ENCODE measurements around the gene SLC37A3. TPM values are rescaled to one million over a fixed set of nuclear protein-coding genes. Genes with fewer than 3 reads are reported as not detected.

The SLC37A3 gene
- total and polyA plus RNA-seq, 2 donors (not counting 1 experiment from before 2014, with no cell fraction given), result 9.1 to 20.1 TPM

DNA sequence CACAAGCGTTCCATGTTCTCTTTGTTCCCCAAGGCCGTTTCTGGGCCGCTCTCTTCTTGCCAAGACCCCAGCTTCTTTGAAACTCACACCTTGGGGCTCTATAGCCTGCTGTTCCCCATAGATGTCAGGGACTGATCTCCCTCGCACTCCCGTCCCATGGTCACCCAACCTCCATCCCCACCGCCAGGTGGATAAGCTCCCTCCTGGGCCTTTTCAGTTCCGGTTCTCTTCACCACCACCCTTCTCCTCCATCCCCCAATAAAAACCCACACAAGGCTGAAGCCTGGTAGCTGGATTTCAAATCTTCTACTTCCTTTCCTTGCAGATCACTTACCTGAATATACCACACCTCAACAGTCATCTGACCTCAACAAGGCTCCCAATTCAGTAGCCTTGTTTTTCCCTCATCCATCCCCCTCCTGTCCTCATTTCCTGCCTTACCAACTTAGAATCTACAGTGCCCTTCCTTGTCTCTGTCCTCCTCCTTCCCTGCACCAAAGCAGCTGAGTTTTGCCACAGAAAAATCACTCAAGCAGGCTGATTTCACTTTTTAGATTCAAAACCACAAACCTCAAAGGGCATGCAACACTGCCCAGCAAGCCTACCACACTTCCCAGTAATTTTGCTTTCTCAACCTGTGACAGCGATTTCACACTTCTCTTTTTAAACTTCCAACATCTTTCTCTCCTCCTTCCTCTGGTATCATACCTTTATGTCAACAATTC, 7.7 kb downstream of the SLC37A3 start:
- POLR2A ChIA-PET, result interaction anchor here (0.6 kb wide), 1 partner anchor 964 kb away, joined by 4 read pairs; no protein-coding TSS in a partner anchor
- H3K27me3 Mint-ChIP-seq, result no peaks in the 10 kb centered on the region
- Histone ChIP-seq H3K4me3 (ENCODE audit: control extremely low read depth in 1 of 5, extremely low read depth in 1 of 5, insufficient read depth in 1 of 5, low read depth in 2 of 5, low read length in 4 of 5) (peak overlapping the region in 3 of 5 experiments; percentile 8 to 15 (median 13)), H3K9ac (ENCODE audit: low read length) (no peak overlapping the region), H2AFZ (ENCODE audit: insufficient read depth, low read depth, low read length, poor library complexity, severe bottlenecking) (no peak overlapping the region), H3K4me1 (ENCODE audit: control insufficient read depth in 2 of 2, insufficient read depth in 2 of 2, low read length in 2 of 2) (peaks cover 30 to 33% of the 10 kb centered on the region in 2 donors), H3K9me3 (ENCODE audit: control extremely low read depth in 1 of 3, control insufficient read depth in 2 of 3, insufficient read depth in 1 of 3, low read length in 2 of 3) (no peaks in the 10 kb centered on the region), H3K36me3 (replicated peaks in 1 of 2; ENCODE audit: control extremely low read depth in 1 of 2, control insufficient read depth in 1 of 2, extremely low read depth in 1 of 2, insufficient read depth in 2 of 2, low read length in 1 of 2) (peaks cover 0 to 1% of the 10 kb centered on the region in 2 experiments), H4K20me1 (ENCODE audit: control insufficient read depth, insufficient read depth, low read length, poor library complexity, severe bottlenecking) (peaks cover 69% of the 10 kb centered on the region), H3K27me3 (replicated peaks in 1 of 4; ENCODE audit: control extremely low read depth in 1 of 4, control insufficient read depth in 3 of 4, insufficient read depth in 4 of 4, low read length in 3 of 4) (peaks cover 0 to 4% (median 0%) of the 10 kb centered on the region in 4 experiments), H3K4me2 (replicated peaks; ENCODE audit: low read depth, low read length, poor library complexity, severe bottlenecking) (peak overlapping the region; percentile 62), H3K27ac (ENCODE audit: low read length in 2 of 2) (no peak overlapping the region), H3K79me2 (ENCODE audit: control insufficient read depth, insufficient read depth, low read length) (peaks cover 33% of the 10 kb centered on the region)
- CTCF ChIA-PET, result no interaction called here
- H3K27ac Mint-ChIP-seq, result no peak overlapping the region
- no peaks in the 10 kb centered on the region for H3K9me3 Mint-ChIP-seq (ENCODE audit: insufficient read depth)
- ATAC-seq (ENCODE audit: low read depth) (peak; percentile 87), DNase-seq (peak; percentile 84)
- peaks cover 9% of the 10 kb centered on the region for H3K4me1 Mint-ChIP-seq
- H3K4me3 Mint-ChIP-seq, result no peak overlapping the region
- 31% methylated on average over 8 of the region's 8 CpGs for WGBS (ENCODE audit: insufficient coverage)
- TF ChIP-seq, protein P1, sequence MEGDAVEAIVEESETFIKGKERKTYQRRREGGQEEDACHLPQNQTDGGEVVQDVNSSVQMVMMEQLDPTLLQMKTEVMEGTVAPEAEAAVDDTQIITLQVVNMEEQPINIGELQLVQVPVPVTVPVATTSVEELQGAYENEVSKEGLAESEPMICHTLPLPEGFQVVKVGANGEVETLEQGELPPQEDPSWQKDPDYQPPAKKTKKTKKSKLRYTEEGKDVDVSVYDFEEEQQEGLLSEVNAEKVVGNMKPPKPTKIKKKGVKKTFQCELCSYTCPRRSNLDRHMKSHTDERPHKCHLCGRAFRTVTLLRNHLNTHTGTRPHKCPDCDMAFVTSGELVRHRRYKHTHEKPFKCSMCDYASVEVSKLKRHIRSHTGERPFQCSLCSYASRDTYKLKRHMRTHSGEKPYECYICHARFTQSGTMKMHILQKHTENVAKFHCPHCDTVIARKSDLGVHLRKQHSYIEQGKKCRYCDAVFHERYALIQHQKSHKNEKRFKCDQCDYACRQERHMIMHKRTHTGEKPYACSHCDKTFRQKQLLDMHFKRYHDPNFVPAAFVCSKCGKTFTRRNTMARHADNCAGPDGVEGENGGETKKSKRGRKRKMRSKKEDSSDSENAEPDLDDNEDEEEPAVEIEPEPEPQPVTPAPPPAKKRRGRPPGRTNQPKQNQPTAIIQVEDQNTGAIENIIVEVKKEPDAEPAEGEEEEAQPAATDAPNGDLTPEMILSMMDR (IDR thresholded peaks at IDR 0.05), result no peak
- TF ChIP-seq EZH2 (IDR thresholded peaks at IDR 0.05; ENCODE audit: borderline replicate concordance, insufficient read depth, low read depth, low read length, poor library complexity, severe bottlenecking), result no peak
- intact Hi-C loops (cut with micrococcal nuclease), result loop anchor here (1.0 to 10.0 kb wide), 6 partner anchors 89 to 1156 kb away; partner anchors contain the start of genes ADCK2, BRAF, MKRN1 and PARP12

DNA sequence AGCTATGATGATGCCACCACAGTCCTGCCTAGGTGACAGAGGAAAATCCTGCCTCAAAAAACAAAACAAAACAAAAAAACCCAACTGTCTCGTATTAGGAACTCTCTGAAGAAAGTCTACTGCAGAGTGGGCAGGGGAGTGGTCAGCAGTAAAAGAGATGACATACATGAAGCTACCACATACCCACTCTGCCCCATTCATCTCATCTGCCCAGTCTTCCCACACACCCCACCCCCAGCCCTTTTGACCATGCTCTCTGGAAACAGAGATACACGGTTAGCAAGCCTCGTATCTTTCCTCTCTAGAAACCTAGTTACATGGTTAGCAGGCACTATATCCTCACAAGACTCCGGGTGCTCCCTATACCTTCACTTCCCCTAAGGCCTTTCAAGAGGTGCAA, 8.3 kb downstream of the SLC37A3 start:
- H3K9me3 ChIP-seq (ENCODE audit: control extremely low read depth in 1 of 3, control insufficient read depth in 2 of 3, insufficient read depth in 1 of 3, low read length in 2 of 3), result no peaks in the 10 kb centered on the region
- H3K4me2 ChIP-seq (replicated peaks; ENCODE audit: low read depth, low read length, poor library complexity, severe bottlenecking), result peak overlapping the region; percentile 62
- intact Hi-C loops (cut with micrococcal nuclease), result loop anchor here (1.0 to 10.0 kb wide), 6 partner anchors 89 to 1155 kb away; partner anchors contain the start of genes ADCK2, BRAF, MKRN1 and PARP12
- no peak overlapping the region for H2AFZ ChIP-seq (ENCODE audit: insufficient read depth, low read depth, low read length, poor library complexity, severe bottlenecking)
- CTCF ChIA-PET, result no interaction called here
- TF ChIP-seq EZH2 (IDR thresholded peaks at IDR 0.05; ENCODE audit: borderline replicate concordance, insufficient read depth, low read depth, low read length, poor library complexity, severe bottlenecking), result no peak
- TF ChIP-seq, protein P1 (IDR thresholded peaks at IDR 0.05), result no peak
- H3K4me3 Mint-ChIP-seq, result no peak overlapping the region
- no peak overlapping the region for H3K27ac ChIP-seq (ENCODE audit: low read length in 2 of 2)
- peaks cover 13% of the 10 kb centered on the region for H3K4me1 Mint-ChIP-seq
- peak overlapping the region in 1 of 5 experiments; percentile 13 for H3K4me3 ChIP-seq (ENCODE audit: control extremely low read depth in 1 of 5, extremely low read depth in 1 of 5, insufficient read depth in 1 of 5, low read depth in 2 of 5, low read length in 4 of 5)
- DNase-seq (no peak), ATAC-seq (ENCODE audit: low read depth) (no peak)
- H3K27me3 Mint-ChIP-seq, result no peaks in the 10 kb centered on the region
- no peak overlapping the region for H3K27ac Mint-ChIP-seq
- H4K20me1 ChIP-seq (ENCODE audit: control insufficient read depth, insufficient read depth, low read length, poor library complexity, severe bottlenecking), result peaks cover 69% of the 10 kb centered on the region
- no peak overlapping the region for H3K9ac ChIP-seq (ENCODE audit: low read length)
- peaks cover 30 to 33% of the 10 kb centered on the region in 2 donors for H3K4me1 ChIP-seq (ENCODE audit: control insufficient read depth in 2 of 2, insufficient read depth in 2 of 2, low read length in 2 of 2)
- peaks cover 0 to 1% of the 10 kb centered on the region in 2 experiments for H3K36me3 ChIP-seq (replicated peaks in 1 of 2; ENCODE audit: control extremely low read depth in 1 of 2, control insufficient read depth in 1 of 2, extremely low read depth in 1 of 2, insufficient read depth in 2 of 2, low read length in 1 of 2)
- H3K27me3 ChIP-seq (replicated peaks in 1 of 4; ENCODE audit: control extremely low read depth in 1 of 4, control insufficient read depth in 3 of 4, insufficient read depth in 4 of 4, low read length in 3 of 4), result peaks cover 0 to 4% (median 0%) of the 10 kb centered on the region in 4 experiments
- H3K9me3 Mint-ChIP-seq (ENCODE audit: insufficient read depth), result no peaks in the 10 kb centered on the region
- H3K79me2 ChIP-seq (ENCODE audit: control insufficient read depth, insufficient read depth, low read length), result peaks cover 36% of the 10 kb centered on the region
- POLR2A ChIA-PET, result interaction anchor here (0.6 kb wide), 1 partner anchor 964 kb away, joined by 4 read pairs; no protein-coding TSS in a partner anchor
- 84% methylated on average over 4 of the region's 4 CpGs for WGBS (ENCODE audit: insufficient coverage)

Measured in B cell (primary cell).